GM19467 (cell line): ENCODE results near the gene CRB2.

Source experiments
- ATAC-seq: cut with Tn5 transposase; IDR thresholded peaks from one replicate; pipeline ENCODE4 v1.9.1; 2021; ENCODE audit warnings: mild to moderate bottlenecking, moderate library complexity; ENCODE audit not compliant: unreplicated experiment

CRB2 gene

DNA sequence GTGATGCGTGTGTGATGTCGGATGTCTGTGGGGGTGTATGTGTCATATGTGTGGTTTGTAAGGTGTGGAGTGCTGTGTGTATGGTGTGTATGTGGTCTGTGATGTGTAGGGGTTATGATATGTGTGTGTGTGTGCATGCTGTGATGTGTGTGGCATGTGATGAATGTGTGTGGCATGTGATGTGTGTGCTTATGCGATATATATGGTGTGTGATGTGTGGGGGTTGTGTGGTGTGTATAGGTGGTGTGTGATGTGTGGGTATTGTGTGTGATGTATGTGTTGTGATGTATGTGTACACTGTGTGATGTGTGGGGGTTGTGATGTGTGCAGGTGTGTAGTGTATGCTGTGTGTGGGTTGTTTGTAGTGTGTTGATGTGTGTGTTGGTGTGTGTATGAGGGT is 9.2 kb upstream of the CRB2 start:
- ATAC-seq: no peak

DNA sequence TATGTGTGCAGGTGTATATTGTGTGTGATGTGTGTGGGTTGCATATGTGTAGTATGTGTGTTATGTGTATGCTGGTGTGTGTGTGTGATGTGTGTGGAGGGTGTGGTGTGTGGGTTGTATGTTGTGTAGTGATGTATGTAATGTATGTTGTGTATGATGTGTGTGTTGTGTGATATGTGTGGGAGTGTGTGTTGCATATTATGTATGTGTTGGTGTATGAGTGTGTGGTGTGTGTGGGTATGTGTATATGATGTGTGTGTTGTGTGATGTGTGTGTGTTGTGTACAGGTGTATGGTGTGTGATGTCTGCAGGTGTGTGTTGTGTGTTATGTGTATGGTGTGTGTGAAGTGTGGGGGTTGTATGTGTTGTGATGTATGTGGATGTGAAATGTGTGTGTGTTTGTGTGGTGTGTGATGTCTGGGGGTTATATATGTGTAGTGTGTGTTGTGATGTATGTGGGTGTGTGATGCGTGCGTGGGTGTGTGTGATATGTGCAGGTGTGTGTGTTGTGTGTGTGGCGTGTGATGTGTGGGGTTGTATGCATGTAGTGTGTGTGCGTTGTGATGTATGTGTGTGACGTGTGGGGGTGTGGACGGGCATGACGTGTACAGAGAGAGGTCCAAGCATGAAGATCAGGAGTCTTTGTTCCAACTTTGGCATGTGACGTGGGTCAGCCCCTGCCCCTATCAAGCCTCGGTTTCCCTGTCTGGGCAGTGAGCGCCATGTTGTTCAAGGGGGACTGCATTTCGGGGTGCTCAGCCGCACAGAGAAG is 8.5 kb upstream of the CRB2 start:
- no peak for ATAC-seq

GRCh38 chr9:123348317-123348992 is 7.5 kb upstream of the CRB2 start:
- ATAC-seq: no peak

DNA sequence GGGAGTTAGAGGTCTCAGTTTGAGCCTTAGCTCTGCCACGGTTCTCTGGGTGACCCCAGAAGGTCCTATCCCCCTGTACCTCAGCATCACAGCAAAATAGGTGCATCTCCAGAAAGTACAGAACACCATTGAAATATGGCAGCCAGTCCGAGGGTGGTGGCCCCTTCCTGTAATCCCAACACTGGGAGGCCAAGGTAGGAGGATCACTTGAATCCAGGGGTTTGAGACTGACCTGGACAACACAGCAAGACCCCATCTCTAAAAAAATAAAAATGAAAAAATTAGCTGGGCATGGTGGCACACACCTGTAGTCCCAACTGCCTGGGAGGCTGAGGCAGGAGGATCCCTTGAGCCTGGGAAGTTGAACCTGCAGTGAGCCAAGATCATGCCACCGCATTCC is 7.0 kb upstream of the CRB2 start:
- ATAC-seq: no peak

GRCh38 chr9:123349691-123350480 is 6.1 kb upstream of the CRB2 start:
- no peak for ATAC-seq

DNA sequence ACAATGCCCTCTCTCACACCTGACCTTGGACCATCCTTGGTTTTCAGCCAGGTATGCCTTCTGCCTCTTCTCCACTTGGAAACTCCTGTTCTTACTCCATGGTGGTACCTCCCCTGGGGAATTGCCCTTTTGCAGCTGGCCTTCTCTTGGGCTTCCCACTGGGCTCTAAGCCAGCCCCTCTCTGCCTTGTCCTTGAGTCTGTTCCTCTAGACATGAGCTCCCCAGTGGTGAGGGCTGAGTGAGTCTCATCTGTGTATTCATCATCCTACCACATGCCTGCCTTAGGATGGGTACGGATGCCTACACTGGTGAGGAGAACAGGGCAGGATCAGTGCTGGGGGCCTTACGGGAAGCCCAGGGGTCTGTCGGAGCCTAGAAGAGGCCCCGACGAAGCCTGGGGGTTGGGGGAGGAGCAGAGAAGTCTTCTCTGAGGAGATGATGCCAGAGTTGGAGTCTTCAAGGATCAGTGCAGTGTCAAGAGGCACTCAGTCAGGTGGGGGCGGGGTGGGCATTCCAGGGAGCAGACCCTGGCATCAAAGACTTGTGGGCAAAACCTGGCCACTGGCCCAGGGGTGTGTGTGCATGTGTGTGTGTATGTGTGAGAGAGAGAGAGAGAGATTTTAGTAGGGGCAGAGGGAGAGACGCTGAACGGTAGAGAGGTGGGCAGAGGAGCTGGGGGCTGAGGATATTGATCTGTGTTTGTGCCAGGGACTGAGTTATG is 5.2 kb upstream of the CRB2 start:
- no peak for ATAC-seq

GRCh38 chr9:123353041-123353440 is 3.0 kb upstream of the CRB2 start:
- ATAC-seq: no peak

DNA sequence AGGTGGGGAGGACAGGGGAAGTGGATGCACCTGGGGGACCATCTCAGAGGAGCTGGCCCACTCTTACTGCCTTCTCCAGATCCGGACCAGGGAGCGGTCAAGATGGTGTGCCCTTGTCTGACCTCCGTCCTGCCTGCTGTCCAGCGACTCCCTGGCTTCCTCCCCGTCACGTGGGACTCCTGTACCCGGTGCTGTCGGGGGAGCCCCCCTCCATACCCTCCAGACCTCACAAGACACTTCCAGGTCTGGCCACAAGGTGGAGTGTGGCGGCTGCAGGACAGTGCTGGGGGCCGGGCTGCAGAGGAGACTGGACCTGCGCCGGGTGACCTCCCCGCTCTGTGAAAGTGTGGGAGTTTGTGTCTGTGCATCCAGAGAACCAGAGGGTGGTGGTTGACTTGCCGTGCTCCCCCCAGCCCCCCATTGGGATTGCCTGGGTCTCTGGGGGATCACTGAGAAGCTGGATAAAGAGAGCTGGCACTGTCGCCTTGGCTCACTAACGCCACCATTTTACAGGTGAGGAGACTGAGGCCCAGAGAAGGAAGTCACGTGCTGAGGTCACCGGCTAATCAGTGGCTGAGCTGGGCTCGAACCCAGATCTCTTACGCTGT is 1.9 kb upstream of the CRB2 start:
- ATAC-seq: peak; percentile 61

- no peak for ATAC-seq
Measured at GRCh38 chr9:123354806-123355508, 1.0 kb upstream of the CRB2 start.

GRCh38 chr9:123356851-123357742 is 1.1 kb downstream of the CRB2 start:
- ATAC-seq: no peak

DNA sequence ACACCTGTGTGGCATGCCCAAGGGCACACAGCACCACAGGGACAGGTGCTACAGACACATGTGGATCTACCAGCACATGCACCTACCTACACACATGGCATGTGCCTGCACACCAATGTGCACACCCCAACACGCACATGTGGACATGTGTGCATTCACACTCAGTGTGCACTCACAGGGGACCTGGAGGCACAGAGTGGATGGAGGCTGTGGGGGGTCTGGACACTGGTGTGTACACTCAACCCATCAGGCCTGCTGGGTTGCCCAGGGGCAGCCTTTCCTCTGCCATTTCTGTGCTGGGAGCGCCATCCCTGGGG is 1.7 kb downstream of the CRB2 start:
- ATAC-seq: no peak

DNA sequence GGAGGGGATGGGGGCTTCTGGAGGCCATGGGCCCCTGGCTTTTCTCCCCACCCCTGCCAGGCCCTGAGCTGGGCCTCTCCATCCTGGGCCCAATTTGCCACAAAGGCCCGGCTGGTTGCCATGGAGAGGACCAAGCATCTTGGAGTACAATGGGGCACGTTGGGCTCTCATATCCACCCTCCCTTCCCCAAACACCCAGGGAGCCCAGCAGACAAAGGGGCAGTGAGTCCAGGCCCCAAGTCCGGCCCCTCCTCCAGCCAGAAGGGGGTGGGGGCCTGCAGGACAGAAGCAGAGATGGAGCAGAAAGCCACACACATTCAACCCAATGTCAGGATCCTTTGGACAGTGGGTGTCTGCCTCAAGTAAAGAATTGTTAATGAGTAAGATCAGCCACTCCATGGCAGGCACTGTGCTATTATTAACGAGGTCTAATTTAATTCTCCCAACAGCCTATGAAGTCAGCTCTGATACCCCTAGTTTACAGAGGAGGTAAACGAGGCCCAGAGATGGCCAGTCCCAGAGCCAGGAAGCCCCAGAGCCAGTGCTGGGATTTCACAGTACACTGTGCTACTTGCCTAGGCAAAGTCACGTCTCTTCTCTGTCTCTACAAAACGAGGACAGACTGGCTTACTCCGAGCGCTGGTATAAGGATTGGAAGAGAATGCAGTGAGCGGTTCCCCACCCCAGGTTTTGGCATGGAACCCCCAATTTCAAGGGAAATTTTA is 2.3 kb downstream of the CRB2 start:
- ATAC-seq: no peak

GRCh38 chr9:123359106-123359505 is 3.1 kb downstream of the CRB2 start:
- no peak for ATAC-seq

DNA sequence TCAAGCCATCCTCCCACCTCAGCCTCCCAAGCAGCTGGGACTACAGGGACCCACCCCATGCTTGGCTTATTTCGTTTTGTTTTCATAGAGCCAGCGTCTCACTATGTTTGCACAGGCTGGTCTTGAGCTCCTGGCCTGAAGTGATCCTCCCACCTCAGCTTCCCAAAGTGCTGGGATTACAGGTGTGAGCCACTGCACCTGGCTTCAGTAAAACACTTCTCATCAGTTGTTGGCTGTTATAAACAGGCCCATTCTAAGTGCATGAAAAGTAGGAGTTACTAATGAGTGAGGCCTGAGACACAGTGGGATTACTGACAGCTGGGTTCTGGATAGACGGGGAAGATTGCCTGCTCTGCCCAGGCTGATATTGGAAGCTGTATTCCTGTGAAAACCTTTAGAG is 3.5 kb downstream of the CRB2 start:
- no peak for ATAC-seq

DNA sequence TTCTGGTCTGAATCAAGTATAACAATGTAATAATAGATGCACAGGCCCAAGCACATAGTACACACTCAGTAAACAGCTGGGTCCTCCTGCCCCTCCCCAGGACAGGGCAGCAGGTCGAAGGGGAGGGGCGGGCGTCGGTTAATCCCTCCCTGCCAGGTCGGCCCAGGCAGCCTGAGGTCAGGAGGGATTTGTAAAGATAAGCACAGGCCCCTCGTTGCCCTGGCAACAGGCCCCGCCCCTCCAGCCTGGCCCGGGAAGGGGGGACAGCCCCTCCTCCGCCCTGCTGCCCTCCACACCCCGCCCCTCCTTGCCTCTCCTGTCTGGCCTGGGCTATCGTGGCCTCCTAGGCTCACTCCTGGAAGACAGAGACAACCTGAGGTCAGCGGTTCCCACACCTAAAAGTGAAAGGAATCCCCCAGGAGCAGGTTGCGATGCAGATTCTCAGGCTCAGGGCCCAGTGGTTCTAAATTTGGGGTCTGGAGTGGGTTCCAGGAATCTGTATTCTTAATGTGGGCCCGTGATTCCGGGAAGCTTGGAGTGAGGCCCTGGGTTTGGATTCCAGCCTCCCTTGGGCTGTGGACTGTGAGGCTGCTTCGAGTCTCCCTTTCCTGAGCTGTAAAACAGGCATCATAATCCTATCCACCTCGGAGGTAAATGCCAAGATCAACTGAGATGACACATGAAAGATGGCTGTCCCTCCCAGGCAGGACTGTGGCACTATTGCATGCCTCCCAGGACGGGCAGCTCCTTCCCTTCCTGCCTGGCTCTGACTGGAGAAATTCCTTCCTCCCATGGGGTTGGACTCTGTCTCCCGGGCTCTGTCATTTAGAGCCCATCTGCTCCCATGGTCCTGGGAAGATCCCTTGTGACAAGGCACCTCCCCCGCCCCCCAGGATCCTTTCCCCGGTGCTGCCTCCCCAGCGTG is 4.4 kb downstream of the CRB2 start:
- no peak for ATAC-seq

DNA sequence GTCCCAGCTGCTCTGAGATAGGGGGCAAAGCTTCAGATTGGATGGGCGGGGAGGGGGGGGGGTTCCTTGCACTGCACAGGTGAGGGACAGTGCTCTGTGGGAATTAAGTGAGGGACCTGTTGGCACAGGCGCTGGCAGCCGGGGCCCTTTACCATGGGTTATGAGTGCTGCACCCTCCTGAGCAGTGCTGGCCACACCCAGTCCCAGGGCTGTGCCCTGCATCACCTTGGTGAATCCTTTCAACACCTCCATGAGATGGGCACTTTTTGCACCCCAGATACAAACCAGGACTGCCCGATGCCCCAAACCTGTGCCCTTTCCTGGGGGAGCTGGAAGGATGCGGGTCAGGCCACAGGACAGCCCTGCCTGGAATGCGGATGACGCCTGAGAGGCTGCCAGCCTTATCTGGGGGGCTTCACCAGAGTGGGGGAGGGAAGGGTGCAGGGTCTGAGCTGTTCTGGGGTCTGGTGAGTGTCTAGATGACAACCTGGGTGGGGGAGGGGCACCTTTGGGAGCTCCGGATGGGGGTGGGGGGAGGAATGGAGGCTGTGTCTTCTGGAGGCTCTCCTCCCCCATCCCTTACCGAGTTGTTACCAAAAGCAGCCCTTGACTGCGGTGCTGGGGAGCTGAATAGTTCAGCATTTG is 5.2 kb downstream of the CRB2 start:
- no peak for ATAC-seq
